Suprapubic skin (tissue), 4 donors: ENCODE measurements around the gene MLH1.

ENCODE experiments used
- EP300 ChIP-seq: sonication (generic); formaldehyde crosslinking; IDR thresholded peaks from one replicate; pipeline ENCODE4 v1.6.1; 2017; ENCODE audit warnings: antibody characterized with exemption
- POLR2A ChIP-seq, 2 donors: fragments of 450-650 bp; IDR thresholded peaks; one replicate each; pipeline ENCODE4 v1.6.1; 2017; ENCODE audit warnings: antibody characterized with exemption in 2 of 2, mild to moderate bottlenecking in 2 of 2, moderate library complexity in 2 of 2
- POLR2AphosphoS5 ChIP-seq, 3 donors: sonication (generic); formaldehyde crosslinking; IDR thresholded peaks; one replicate each; pipeline ENCODE4 v1.6.1; 2017; ENCODE audit warnings: antibody characterized with exemption in 3 of 3
- TF ChIP-seq, protein P1 (sequence below), 2 donors: fragments of 200-600 bp in 1 of 2; fragments of 450-650 bp in 1 of 2; sonication (generic) in 1 of 2; IDR thresholded peaks; one replicate each; pipeline ENCODE4 v1.5.1; 2016 to 2019; ENCODE audit warnings: antibody characterized with exemption in 2 of 2, mild to moderate bottlenecking in 1 of 2, moderate library complexity in 1 of 2

DNA sequence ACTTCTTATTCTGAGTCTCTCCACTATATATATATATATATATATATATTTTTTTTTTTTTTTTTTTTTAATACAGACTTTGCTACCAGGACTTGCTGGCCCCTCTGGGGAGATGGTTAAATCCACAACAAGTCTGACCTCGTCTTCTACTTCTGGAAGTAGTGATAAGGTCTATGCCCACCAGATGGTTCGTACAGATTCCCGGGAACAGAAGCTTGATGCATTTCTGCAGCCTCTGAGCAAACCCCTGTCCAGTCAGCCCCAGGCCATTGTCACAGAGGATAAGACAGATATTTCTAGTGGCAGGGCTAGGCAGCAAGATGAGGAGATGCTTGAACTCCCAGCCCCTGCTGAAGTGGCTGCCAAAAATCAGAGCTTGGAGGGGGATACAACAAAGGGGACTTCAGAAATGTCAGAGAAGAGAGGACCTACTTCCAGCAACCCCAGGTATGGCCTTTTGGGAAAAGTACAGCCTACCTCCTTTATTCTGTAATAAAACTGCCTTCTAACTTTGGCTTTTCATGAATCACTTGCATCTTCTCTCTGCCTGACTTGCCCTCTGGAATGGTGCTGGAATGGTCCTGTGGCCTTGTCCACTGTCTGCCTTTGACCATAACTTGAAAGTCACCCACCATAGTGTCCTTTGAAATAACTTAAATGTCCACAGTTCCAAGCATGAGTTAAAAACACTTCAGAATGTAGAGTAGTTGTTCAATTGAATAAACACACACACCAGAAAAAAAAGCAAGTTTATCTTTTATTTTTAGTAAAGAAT, 32.4 kb downstream of the MLH1 start:
- TF ChIP-seq POLR2A (IDR thresholded peaks at IDR 0.05) (no peak), EP300 (no peak), POLR2AphosphoS5 (IDR thresholded peaks at IDR 0.05) (no peak)
- TF ChIP-seq, protein P1, sequence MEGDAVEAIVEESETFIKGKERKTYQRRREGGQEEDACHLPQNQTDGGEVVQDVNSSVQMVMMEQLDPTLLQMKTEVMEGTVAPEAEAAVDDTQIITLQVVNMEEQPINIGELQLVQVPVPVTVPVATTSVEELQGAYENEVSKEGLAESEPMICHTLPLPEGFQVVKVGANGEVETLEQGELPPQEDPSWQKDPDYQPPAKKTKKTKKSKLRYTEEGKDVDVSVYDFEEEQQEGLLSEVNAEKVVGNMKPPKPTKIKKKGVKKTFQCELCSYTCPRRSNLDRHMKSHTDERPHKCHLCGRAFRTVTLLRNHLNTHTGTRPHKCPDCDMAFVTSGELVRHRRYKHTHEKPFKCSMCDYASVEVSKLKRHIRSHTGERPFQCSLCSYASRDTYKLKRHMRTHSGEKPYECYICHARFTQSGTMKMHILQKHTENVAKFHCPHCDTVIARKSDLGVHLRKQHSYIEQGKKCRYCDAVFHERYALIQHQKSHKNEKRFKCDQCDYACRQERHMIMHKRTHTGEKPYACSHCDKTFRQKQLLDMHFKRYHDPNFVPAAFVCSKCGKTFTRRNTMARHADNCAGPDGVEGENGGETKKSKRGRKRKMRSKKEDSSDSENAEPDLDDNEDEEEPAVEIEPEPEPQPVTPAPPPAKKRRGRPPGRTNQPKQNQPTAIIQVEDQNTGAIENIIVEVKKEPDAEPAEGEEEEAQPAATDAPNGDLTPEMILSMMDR (IDR thresholded peaks at IDR 0.05): no peak
